HUES64 (cell line): ENCODE results near the gene KRT31. TPM values are rescaled to one million over a fixed set of nuclear protein-coding genes. Genes with fewer than 3 reads are reported as not detected.

Experiments used
- H3K27ac ChIP-seq: 2 replicates; pipeline ENCODE4 v1.7.0; 2013; ENCODE audit warnings: low read depth, low read length, inconsistent platforms
- H3K27me3 ChIP-seq: 2 replicates; pipeline ENCODE4 v1.6.1; 2013; ENCODE audit warnings: mild to moderate bottlenecking, low read length; ENCODE audit not compliant: insufficient read depth
- H3K36me3 ChIP-seq: 2 replicates; pipeline ENCODE4 v1.6.1; 2013; ENCODE audit warnings: mild to moderate bottlenecking, low read length; ENCODE audit not compliant: insufficient read depth
- H3K4me1 ChIP-seq: 2 replicates; pipeline ENCODE4 v1.6.1; 2013; ENCODE audit warnings: mild to moderate bottlenecking, low read length, moderate library complexity; ENCODE audit not compliant: insufficient read depth
- H3K4me3 ChIP-seq: 2 replicates; pipeline ENCODE4 v1.5.1; 2013; ENCODE audit warnings: mild to moderate bottlenecking, low read length, moderate library complexity
- H3K9ac ChIP-seq: 2 replicates; pipeline ENCODE4 v1.6.1; 2013; ENCODE audit warnings: mild to moderate bottlenecking, low read depth, low read length
- H3K9me3 ChIP-seq: 2 replicates; pipeline ENCODE4 v1.6.1; 2013; ENCODE audit warnings: low read depth, low read length; ENCODE audit not compliant: insufficient read depth
- WGBS: fragments of 150-250, 120-280 bp; methylation state at CpG from one replicate; pipeline ENCODE4 v1.1.7; 2013; ENCODE audit warnings: missing lambda C conversion rate; 5-methylcytosine and 5-hydroxymethylcytosine counted together
- polyA plus RNA-seq, 2 experiments: library from polyadenylated mRNA; stranded (reverse); fragments of 50-300 nt; gene quantifications; one replicate each; pipeline ENCODE4 v1.2.3, GENCODE V29; 2013

Gene KRT31
- polyA plus RNA-seq (2013, experiment 1 of 2), result not detected
- polyA plus RNA-seq (2013, experiment 2 of 2), result not detected

GRCh38 chr17:41396996-41397660, at the start of gene KRT31:
KRT31 (minus strand) TSS chr17:41397608; CDS start chr17:41397539, 69 bp downstream.
- no peaks in the 10 kb centered on the region for H3K27me3 ChIP-seq
- no peaks in the 10 kb centered on the region for H3K9me3 ChIP-seq
- no peaks in the 10 kb centered on the region for H3K36me3 ChIP-seq
- H3K27ac ChIP-seq, result no peak within 1 kb of the TSS
- no peak within 1 kb of the TSS for H3K4me3 ChIP-seq
- WGBS, result 92% methylated on average over 16 of the region's 16 CpGs
- H3K4me1 ChIP-seq, result no peaks in the 10 kb centered on the region
- no peak within 1 kb of the TSS for H3K9ac ChIP-seq

GRCh38 chr17:41446806-41447205, 49.4 kb upstream of the KRT31 start:
- Histone ChIP-seq H3K4me1 (no peaks in the 10 kb centered on the region), H3K27me3 (no peaks in the 10 kb centered on the region), H3K27ac (no peak overlapping the region), H3K36me3 (no peaks in the 10 kb centered on the region), H3K9ac (no peak overlapping the region), H3K4me3 (no peak overlapping the region), H3K9me3 (peaks cover 8% of the 10 kb centered on the region; the same call in 1 of the 2 replicates)
- WGBS, result 79% methylated on average over 2 of the region's 2 CpGs

- H3K27me3 ChIP-seq, result no peaks in the 10 kb centered on the region
- no peaks in the 10 kb centered on the region for H3K36me3 ChIP-seq
- no peaks in the 10 kb centered on the region for H3K4me1 ChIP-seq
- no peak overlapping the region for H3K4me3 ChIP-seq
- H3K9me3 ChIP-seq, result no peaks in the 10 kb centered on the region
- no peak overlapping the region for H3K27ac ChIP-seq
- no peak overlapping the region for H3K9ac ChIP-seq
- 100% methylated on average over 1 of the region's 3 CpGs for WGBS
Observed at GRCh38 chr17:41444640-41445039, 47.2 kb upstream of the KRT31 start.

GRCh38 chr17:41444186-41444585, 46.8 kb upstream of the KRT31 start:
- Histone ChIP-seq H3K27ac (no peak overlapping the region), H3K36me3 (no peaks in the 10 kb centered on the region), H3K4me1 (no peaks in the 10 kb centered on the region), H3K9ac (no peak overlapping the region), H3K4me3 (no peak overlapping the region), H3K27me3 (no peaks in the 10 kb centered on the region), H3K9me3 (no peaks in the 10 kb centered on the region)
- WGBS, result 94% methylated on average over 1 of the region's 1 CpG

GRCh38 chr17:41442739-41443138, 45.3 kb upstream of the KRT31 start:
- Histone ChIP-seq H3K4me1 (no peaks in the 10 kb centered on the region), H3K27me3 (no peaks in the 10 kb centered on the region), H3K36me3 (no peaks in the 10 kb centered on the region), H3K4me3 (no peak overlapping the region), H3K9me3 (no peaks in the 10 kb centered on the region), H3K9ac (no peak overlapping the region), H3K27ac (no peak overlapping the region)
- WGBS, result 67% methylated on average over 3 of the region's 4 CpGs

- no peak within 1 kb of the TSS for H3K4me3 ChIP-seq
- H3K36me3 ChIP-seq, result no peaks in the 10 kb centered on the region
- no peaks in the 10 kb centered on the region for H3K4me1 ChIP-seq
- H3K27ac ChIP-seq, result no peak within 1 kb of the TSS
- H3K27me3 ChIP-seq, result no peaks in the 10 kb centered on the region
- H3K9ac ChIP-seq, result no peak within 1 kb of the TSS
- WGBS, result 91% methylated on average over 10 of the region's 10 CpGs
- no peaks in the 10 kb centered on the region for H3K9me3 ChIP-seq
Observed at GRCh38 chr17:41440531-41441033, 43.2 kb upstream of the KRT31 start, which contains the start of gene KRT38. KRT38 (minus strand) TSS chr17:41440983; CDS start chr17:41440921, 62 bp downstream.

- no peaks in the 10 kb centered on the region for H3K9me3 ChIP-seq
- no peaks in the 10 kb centered on the region for H3K4me1 ChIP-seq
- no peak overlapping the region for H3K9ac ChIP-seq
- no peak overlapping the region for H3K27ac ChIP-seq
- H3K27me3 ChIP-seq, result no peaks in the 10 kb centered on the region
- H3K4me3 ChIP-seq, result no peak overlapping the region
- WGBS, result 74% methylated on average over 5 of the region's 5 CpGs
- no peaks in the 10 kb centered on the region for H3K36me3 ChIP-seq
Observed at GRCh38 chr17:41439375-41439774, 42.0 kb upstream of the KRT31 start.

GRCh38 chr17:41437769-41438168, 40.4 kb upstream of the KRT31 start:
- H3K4me1 ChIP-seq, result no peaks in the 10 kb centered on the region
- no peaks in the 10 kb centered on the region for H3K36me3 ChIP-seq
- H3K4me3 ChIP-seq, result no peak overlapping the region
- no peaks in the 10 kb centered on the region for H3K9me3 ChIP-seq
- H3K9ac ChIP-seq, result no peak overlapping the region
- no peak overlapping the region for H3K27ac ChIP-seq
- WGBS, result 92% methylated on average over 9 of the region's 9 CpGs
- no peaks in the 10 kb centered on the region for H3K27me3 ChIP-seq

GRCh38 chr17:41437254-41437653, 39.8 kb upstream of the KRT31 start:
- 93% methylated on average over 7 of the region's 7 CpGs for WGBS
- no peak overlapping the region for H3K9ac ChIP-seq
- no peaks in the 10 kb centered on the region for H3K4me1 ChIP-seq
- no peak overlapping the region for H3K4me3 ChIP-seq
- no peaks in the 10 kb centered on the region for H3K27me3 ChIP-seq
- H3K36me3 ChIP-seq, result no peaks in the 10 kb centered on the region
- no peak overlapping the region for H3K27ac ChIP-seq
- no peaks in the 10 kb centered on the region for H3K9me3 ChIP-seq

GRCh38 chr17:41434415-41434814, 37.0 kb upstream of the KRT31 start:
- H3K4me3 ChIP-seq, result no peak overlapping the region

GRCh38 chr17:41434005-41434404, 36.6 kb upstream of the KRT31 start:
- Histone ChIP-seq H3K36me3 (no peaks in the 10 kb centered on the region), H3K27me3 (no peaks in the 10 kb centered on the region), H3K4me3 (no peak overlapping the region), H3K9me3 (no peaks in the 10 kb centered on the region), H3K9ac (no peak overlapping the region), H3K4me1 (no peaks in the 10 kb centered on the region), H3K27ac (no peak overlapping the region)
- WGBS, result 87% methylated on average over 4 of the region's 4 CpGs

More at GRCh38 chr17:41434415-41434814, 37.0 kb upstream of the KRT31 start:
- no peaks in the 10 kb centered on the region for H3K27me3 ChIP-seq
- no peaks in the 10 kb centered on the region for H3K4me1 ChIP-seq
- no peaks in the 10 kb centered on the region for H3K9me3 ChIP-seq
- H3K9ac ChIP-seq, result no peak overlapping the region
- 90% methylated on average over 5 of the region's 5 CpGs for WGBS
- H3K27ac ChIP-seq, result no peak overlapping the region
- H3K36me3 ChIP-seq, result no peaks in the 10 kb centered on the region
